Measurements from ENCODE around the gene GMDS. TPM values are rescaled to one million over a fixed set of nuclear protein-coding genes. Genes with fewer than 3 reads are reported as not detected.
A peak's percentile ranks its signal among the peaks of the same experiment; 100 is the strongest.

The GMDS gene
- total and polyA plus RNA-seq, 2 of the 4 experiments (the other 2 are of a cell fraction) = 7.3 to 21.9 TPM

GRCh38 chr6:1925743-1926430 lies 319.5 kb downstream of the GMDS start:
- peak overlapping the region; percentile 3; the same call in 1 of the 2 replicates for H2AK5ac ChIP-seq (ENCODE audit: low read depth, low read length)
- no peak for DNase-seq
- intact Hi-C loops (cut with micrococcal nuclease) = no loop called here
- dilution Hi-C loops (cut with HindIII; ENCODE audit: low sequenced_read_pairs, unreplicated experiment) = no loop called here
- no peaks in the 10 kb centered on the region for H3K9me3 ChIP-seq (ENCODE audit: control insufficient read depth, insufficient read depth, low read length)
- no peaks in the 10 kb centered on the region for H4K20me1 ChIP-seq (ENCODE audit: insufficient read depth, low read length)
- H4K5ac ChIP-seq (ENCODE audit: low read depth, low read length) = no peak overlapping the region
- peaks cover 3% of the 10 kb centered on the region; the same call in 1 of the 2 replicates for H3K9me1 ChIP-seq (ENCODE audit: insufficient read depth, low read length)
- no peak overlapping the region for H2BK20ac ChIP-seq (ENCODE audit: low read depth, low read length)
- H3K4me2 ChIP-seq (ENCODE audit: low read depth, low read length) = no peak overlapping the region
- no peak overlapping the region for H2BK15ac ChIP-seq (ENCODE audit: low read depth, low read length)
- no peak overlapping the region for H3K4me3 ChIP-seq (ENCODE audit: insufficient read depth, low read depth, low read length)
- no peak overlapping the region for H3K9ac ChIP-seq (ENCODE audit: low read depth, low read length)
- H3K36me3 ChIP-seq (ENCODE audit: control insufficient read depth, insufficient read depth, low read length) = peaks cover 1% of the 10 kb centered on the region; the same call in 1 of the 2 replicates
- CTCF ChIA-PET = no interaction called here
- no peaks in the 10 kb centered on the region for H3K27me3 ChIP-seq (ENCODE audit: control insufficient read depth, insufficient read depth, low read length)
- TF ChIP-seq, protein P1, sequence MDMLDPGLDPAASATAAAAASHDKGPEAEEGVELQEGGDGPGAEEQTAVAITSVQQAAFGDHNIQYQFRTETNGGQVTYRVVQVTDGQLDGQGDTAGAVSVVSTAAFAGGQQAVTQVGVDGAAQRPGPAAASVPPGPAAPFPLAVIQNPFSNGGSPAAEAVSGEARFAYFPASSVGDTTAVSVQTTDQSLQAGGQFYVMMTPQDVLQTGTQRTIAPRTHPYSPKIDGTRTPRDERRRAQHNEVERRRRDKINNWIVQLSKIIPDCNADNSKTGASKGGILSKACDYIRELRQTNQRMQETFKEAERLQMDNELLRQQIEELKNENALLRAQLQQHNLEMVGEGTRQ (IDR thresholded peaks at IDR 0.05; ENCODE audit: low read depth, low read length) = no peak
- TF ChIP-seq FOS (IDR thresholded peaks at IDR 0.05; ENCODE audit: low read depth, low read length) = no peak
- TF ChIP-seq, protein P2, sequence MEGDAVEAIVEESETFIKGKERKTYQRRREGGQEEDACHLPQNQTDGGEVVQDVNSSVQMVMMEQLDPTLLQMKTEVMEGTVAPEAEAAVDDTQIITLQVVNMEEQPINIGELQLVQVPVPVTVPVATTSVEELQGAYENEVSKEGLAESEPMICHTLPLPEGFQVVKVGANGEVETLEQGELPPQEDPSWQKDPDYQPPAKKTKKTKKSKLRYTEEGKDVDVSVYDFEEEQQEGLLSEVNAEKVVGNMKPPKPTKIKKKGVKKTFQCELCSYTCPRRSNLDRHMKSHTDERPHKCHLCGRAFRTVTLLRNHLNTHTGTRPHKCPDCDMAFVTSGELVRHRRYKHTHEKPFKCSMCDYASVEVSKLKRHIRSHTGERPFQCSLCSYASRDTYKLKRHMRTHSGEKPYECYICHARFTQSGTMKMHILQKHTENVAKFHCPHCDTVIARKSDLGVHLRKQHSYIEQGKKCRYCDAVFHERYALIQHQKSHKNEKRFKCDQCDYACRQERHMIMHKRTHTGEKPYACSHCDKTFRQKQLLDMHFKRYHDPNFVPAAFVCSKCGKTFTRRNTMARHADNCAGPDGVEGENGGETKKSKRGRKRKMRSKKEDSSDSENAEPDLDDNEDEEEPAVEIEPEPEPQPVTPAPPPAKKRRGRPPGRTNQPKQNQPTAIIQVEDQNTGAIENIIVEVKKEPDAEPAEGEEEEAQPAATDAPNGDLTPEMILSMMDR (conservative IDR thresholded peaks at IDR 0.05; ENCODE audit: low read depth, low read length) = no peak
- TF ChIP-seq, protein P3, sequence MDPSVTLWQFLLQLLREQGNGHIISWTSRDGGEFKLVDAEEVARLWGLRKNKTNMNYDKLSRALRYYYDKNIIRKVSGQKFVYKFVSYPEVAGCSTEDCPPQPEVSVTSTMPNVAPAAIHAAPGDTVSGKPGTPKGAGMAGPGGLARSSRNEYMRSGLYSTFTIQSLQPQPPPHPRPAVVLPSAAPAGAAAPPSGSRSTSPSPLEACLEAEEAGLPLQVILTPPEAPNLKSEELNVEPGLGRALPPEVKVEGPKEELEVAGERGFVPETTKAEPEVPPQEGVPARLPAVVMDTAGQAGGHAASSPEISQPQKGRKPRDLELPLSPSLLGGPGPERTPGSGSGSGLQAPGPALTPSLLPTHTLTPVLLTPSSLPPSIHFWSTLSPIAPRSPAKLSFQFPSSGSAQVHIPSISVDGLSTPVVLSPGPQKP (IDR thresholded peaks at IDR 0.05; ENCODE audit: borderline replicate concordance, low read depth, low read length) = no peak
- TF ChIP-seq SMC3 (IDR thresholded peaks at IDR 0.05; ENCODE audit: low read depth, low read length) = no peak
- TF ChIP-seq CEBPB (IDR thresholded peaks at IDR 0.05; ENCODE audit: low read depth, low read length) = no peak
- no peak for TF ChIP-seq RAD21 (IDR thresholded peaks at IDR 0.05; ENCODE audit: low read length)
- no peak overlapping the region for H2BK5ac ChIP-seq (ENCODE audit: low read depth, low read length, poor library complexity, severe bottlenecking)
- H3K27ac ChIP-seq (ENCODE audit: insufficient read depth, low read length) = no peak overlapping the region
- BruUV-seq (replicated peaks) = no TSS peak
- no peak overlapping the region for H3K56ac ChIP-seq (ENCODE audit: extremely low read depth, insufficient read depth, low read length)
- no peak overlapping the region for H2AFZ ChIP-seq (replicated peaks; ENCODE audit: low read length, poor library complexity)
- no peak for ATAC-seq (ENCODE audit: low read depth)
- no peak overlapping the region for H4K8ac ChIP-seq (ENCODE audit: low read depth in 2 of 2, low read length in 2 of 2)
- no peak overlapping the region for H3K14ac ChIP-seq (replicated peaks; ENCODE audit: low read depth, low read length)
- H4K91ac ChIP-seq (ENCODE audit: insufficient read depth, low read depth, low read length) = no peak overlapping the region
- H3K18ac ChIP-seq (ENCODE audit: low read depth, low read length) = no peak overlapping the region
- no peak overlapping the region for H2BK120ac ChIP-seq (ENCODE audit: low read depth, low read length)
- in situ Hi-C loops (cut with MboI; ENCODE audit: low sequenced_read_pairs) = no loop called here
- POLR2A ChIA-PET (ENCODE audit: unreplicated experiment) = no interaction called here
- no peak overlapping the region for H3K4ac ChIP-seq (ENCODE audit: low read depth, low read length)
- H3K79me1 ChIP-seq (ENCODE audit: low read depth in 1 of 2, low read length in 2 of 2) = no peaks in the 10 kb centered on the region
- peaks cover 10% of the 10 kb centered on the region; the same call in 1 of the 2 replicates for H3K4me1 ChIP-seq (ENCODE audit: control insufficient read depth, insufficient read depth, low read length)
- no peak overlapping the region for H3K23ac ChIP-seq (ENCODE audit: low read depth, low read length)
- WGBS, 2 experiments (ENCODE audit: extremely low coverage in 2 of 2, insufficient read length in 1 of 2) = no CpG with 5 or more reads among the region's 10 CpGs
- no peak overlapping the region for H2AK9ac ChIP-seq (replicated peaks; ENCODE audit: low read depth, low read length, poor library complexity)
